ENCODE results near the gene CHIT1. TPM values are rescaled to one million over a fixed set of nuclear protein-coding genes. Genes with fewer than 3 reads are reported as not detected.

CHIT1 gene
- total RNA-seq, 2 experiments from 2014 or later: 1.9 to 3.6 TPM

DNA sequence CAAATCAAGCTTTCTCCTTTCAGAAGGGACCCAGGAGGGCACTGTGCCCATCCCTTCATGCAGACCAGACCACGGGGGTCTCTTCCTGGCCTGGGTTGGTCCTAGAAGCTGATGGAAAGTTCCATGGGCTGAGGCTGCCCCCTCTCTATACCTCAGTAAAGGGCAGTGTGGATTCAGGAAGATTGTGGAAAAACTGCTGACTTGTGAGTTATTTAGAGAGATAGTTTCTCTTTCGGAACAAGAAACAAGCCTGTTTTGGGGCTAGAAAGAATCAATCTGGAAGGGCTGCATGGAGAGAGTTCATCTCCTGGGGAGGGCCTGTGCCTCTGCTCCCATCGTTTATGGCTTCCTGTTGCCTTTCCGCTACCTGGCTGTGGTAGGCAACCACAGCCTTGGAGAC is 803 bp downstream of the CHIT1 start:
- Histone ChIP-seq H3K9me3 (ENCODE audit: low read length) (no peaks in the 10 kb centered on the region), H2AFZ (ENCODE audit: low read length) (no peak overlapping the region), H3K4me3 (ENCODE audit: low read depth, low read length, poor library complexity, severe bottlenecking) (no peak overlapping the region), H3K79me2 (ENCODE audit: insufficient read depth, low read depth, low read length) (no peaks in the 10 kb centered on the region), H3K36me3 (ENCODE audit: insufficient read depth, low read length) (no peaks in the 10 kb centered on the region), H4K20me1 (ENCODE audit: insufficient read depth, low read length) (no peaks in the 10 kb centered on the region), H3K27ac (ENCODE audit: low read depth, low read length, poor library complexity, severe bottlenecking) (no peak overlapping the region), H3K4me1 (ENCODE audit: insufficient read depth, low read length, poor library complexity, severe bottlenecking) (no peaks in the 10 kb centered on the region), H3K4me2 (ENCODE audit: low read length) (no peak overlapping the region), H3K9me2 (ENCODE audit: insufficient read depth, low read length) (no peaks in the 10 kb centered on the region)
- intact Hi-C loops (cut with micrococcal nuclease; ENCODE audit: unreplicated experiment): no loop called here
- no peak for DNase-seq (ENCODE audit: low spot score)
- TF ChIP-seq, protein P1, sequence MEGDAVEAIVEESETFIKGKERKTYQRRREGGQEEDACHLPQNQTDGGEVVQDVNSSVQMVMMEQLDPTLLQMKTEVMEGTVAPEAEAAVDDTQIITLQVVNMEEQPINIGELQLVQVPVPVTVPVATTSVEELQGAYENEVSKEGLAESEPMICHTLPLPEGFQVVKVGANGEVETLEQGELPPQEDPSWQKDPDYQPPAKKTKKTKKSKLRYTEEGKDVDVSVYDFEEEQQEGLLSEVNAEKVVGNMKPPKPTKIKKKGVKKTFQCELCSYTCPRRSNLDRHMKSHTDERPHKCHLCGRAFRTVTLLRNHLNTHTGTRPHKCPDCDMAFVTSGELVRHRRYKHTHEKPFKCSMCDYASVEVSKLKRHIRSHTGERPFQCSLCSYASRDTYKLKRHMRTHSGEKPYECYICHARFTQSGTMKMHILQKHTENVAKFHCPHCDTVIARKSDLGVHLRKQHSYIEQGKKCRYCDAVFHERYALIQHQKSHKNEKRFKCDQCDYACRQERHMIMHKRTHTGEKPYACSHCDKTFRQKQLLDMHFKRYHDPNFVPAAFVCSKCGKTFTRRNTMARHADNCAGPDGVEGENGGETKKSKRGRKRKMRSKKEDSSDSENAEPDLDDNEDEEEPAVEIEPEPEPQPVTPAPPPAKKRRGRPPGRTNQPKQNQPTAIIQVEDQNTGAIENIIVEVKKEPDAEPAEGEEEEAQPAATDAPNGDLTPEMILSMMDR (conservative IDR thresholded peaks at IDR 0.05; ENCODE audit: low read length): no peak
- TF ChIP-seq EZH2phosphoT487 (IDR thresholded peaks at IDR 0.05; ENCODE audit: borderline replicate concordance, low read depth, low read length): no peak
- ChIA-PET POLR2A (no interaction called here), CTCF (ENCODE audit: unreplicated experiment) (no interaction called here)
- BruUV-seq (replicated peaks): no TSS peak

DNA sequence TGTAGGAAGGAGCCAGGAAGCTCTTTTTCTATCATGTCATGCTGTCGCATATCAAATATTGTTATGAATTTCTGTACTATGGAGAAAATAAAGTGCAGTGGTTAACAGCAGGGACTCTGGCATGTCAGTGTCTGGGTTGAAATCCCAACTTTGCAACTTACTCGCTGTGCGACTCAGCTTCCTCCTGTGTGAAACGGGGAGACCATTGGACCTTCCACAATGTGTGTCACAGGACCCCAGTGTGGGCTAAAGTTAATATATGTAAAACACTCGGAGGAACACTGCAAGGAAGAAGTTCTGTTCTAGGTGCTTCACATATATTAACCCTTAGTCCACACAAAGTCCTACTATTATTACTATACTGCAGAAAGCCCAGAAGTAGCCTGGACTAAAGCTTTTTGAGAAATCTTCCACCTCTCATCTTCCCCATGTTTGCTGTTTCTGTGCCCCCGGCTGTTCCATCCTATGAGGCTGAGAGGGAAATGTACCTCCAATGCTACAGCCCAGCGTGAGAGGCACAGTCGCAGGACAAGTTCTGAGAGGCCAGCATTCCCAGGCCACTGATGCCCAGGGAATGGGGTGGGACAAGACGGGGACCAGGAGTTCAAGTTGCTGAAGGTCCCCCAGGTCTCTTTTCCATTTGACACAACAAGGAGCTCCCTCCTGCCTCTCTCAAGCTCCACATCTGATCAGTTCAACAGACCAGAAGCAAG is 1.9 kb downstream of the CHIT1 start:
- no peaks in the 10 kb centered on the region for H3K79me2 ChIP-seq (ENCODE audit: insufficient read depth, low read depth, low read length)
- DNase-seq (ENCODE audit: low spot score): no peak
- no TSS peak for BruUV-seq (replicated peaks)
- no peak overlapping the region for H3K27ac ChIP-seq (ENCODE audit: low read depth, low read length, poor library complexity, severe bottlenecking)
- no peaks in the 10 kb centered on the region for H3K4me1 ChIP-seq (ENCODE audit: insufficient read depth, low read length, poor library complexity, severe bottlenecking)
- ChIA-PET CTCF (ENCODE audit: unreplicated experiment) (no interaction called here), POLR2A (no interaction called here)
- intact Hi-C loops (cut with micrococcal nuclease; ENCODE audit: unreplicated experiment): no loop called here
- TF ChIP-seq, protein P1 (conservative IDR thresholded peaks at IDR 0.05; ENCODE audit: low read length): no peak
- TF ChIP-seq EZH2phosphoT487 (IDR thresholded peaks at IDR 0.05; ENCODE audit: borderline replicate concordance, low read depth, low read length): no peak
- H3K9me3 ChIP-seq (ENCODE audit: low read length): no peaks in the 10 kb centered on the region
- no peak overlapping the region for H2AFZ ChIP-seq (ENCODE audit: low read length)
- H4K20me1 ChIP-seq (ENCODE audit: insufficient read depth, low read length): no peaks in the 10 kb centered on the region
- H3K4me2 ChIP-seq (ENCODE audit: low read length): no peak overlapping the region
- no peaks in the 10 kb centered on the region for H3K9me2 ChIP-seq (ENCODE audit: insufficient read depth, low read length)
- no peak overlapping the region for H3K4me3 ChIP-seq (ENCODE audit: low read depth, low read length, poor library complexity, severe bottlenecking)
- no peaks in the 10 kb centered on the region for H3K36me3 ChIP-seq (ENCODE audit: insufficient read depth, low read length)

DNA sequence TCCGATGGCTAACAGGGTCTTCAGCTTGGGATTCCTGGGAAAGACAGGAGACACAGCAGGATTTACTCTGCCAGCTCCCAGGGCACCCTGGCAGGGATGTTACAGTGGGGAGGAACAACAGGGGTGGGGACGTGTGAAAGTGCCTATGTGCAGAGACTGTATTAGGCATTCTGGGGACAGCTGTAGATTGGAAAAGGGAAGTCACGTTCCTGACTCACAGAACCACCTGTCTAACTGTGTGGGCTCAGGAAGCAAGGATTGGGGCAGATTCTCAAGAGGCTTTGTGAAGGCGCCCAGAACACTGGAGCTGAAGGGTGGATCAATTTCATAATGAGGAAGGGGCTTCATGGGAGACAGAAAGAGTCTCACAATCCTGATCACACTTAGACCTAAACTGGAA is 4.4 kb downstream of the CHIT1 start:
- no peak overlapping the region for H3K4me3 ChIP-seq (ENCODE audit: low read depth, low read length, poor library complexity, severe bottlenecking)
- H4K20me1 ChIP-seq (ENCODE audit: insufficient read depth, low read length): no peaks in the 10 kb centered on the region
- no TSS peak for BruUV-seq (replicated peaks)
- H3K9me2 ChIP-seq (ENCODE audit: insufficient read depth, low read length): no peaks in the 10 kb centered on the region
- H3K4me2 ChIP-seq (ENCODE audit: low read length): no peak overlapping the region
- H3K4me1 ChIP-seq (ENCODE audit: insufficient read depth, low read length, poor library complexity, severe bottlenecking): no peaks in the 10 kb centered on the region
- ChIA-PET CTCF (ENCODE audit: unreplicated experiment) (no interaction called here), POLR2A (no interaction called here)
- intact Hi-C loops (cut with micrococcal nuclease; ENCODE audit: unreplicated experiment): no loop called here
- H3K79me2 ChIP-seq (ENCODE audit: insufficient read depth, low read depth, low read length): no peaks in the 10 kb centered on the region
- no peaks in the 10 kb centered on the region for H3K9me3 ChIP-seq (ENCODE audit: low read length)
- H3K27ac ChIP-seq (ENCODE audit: low read depth, low read length, poor library complexity, severe bottlenecking): no peak overlapping the region
- no peak for DNase-seq (ENCODE audit: low spot score)
- H3K36me3 ChIP-seq (ENCODE audit: insufficient read depth, low read length): no peaks in the 10 kb centered on the region
- H2AFZ ChIP-seq (ENCODE audit: low read length): no peak overlapping the region
- TF ChIP-seq EZH2phosphoT487 (IDR thresholded peaks at IDR 0.05; ENCODE audit: borderline replicate concordance, low read depth, low read length): no peak
- TF ChIP-seq, protein P1 (conservative IDR thresholded peaks at IDR 0.05; ENCODE audit: low read length): no peak

Data from OCI-LY7 (cell line).